HG02623 (cell line): Measurements from ENCODE around the gene CD47.

Source experiments
- ATAC-seq: cut with Tn5 transposase; IDR thresholded peaks from one replicate; pipeline ENCODE4 v1.9.1; 2021; ENCODE audit warnings: moderate library complexity; ENCODE audit not compliant: unreplicated experiment

The CD47 gene

DNA sequence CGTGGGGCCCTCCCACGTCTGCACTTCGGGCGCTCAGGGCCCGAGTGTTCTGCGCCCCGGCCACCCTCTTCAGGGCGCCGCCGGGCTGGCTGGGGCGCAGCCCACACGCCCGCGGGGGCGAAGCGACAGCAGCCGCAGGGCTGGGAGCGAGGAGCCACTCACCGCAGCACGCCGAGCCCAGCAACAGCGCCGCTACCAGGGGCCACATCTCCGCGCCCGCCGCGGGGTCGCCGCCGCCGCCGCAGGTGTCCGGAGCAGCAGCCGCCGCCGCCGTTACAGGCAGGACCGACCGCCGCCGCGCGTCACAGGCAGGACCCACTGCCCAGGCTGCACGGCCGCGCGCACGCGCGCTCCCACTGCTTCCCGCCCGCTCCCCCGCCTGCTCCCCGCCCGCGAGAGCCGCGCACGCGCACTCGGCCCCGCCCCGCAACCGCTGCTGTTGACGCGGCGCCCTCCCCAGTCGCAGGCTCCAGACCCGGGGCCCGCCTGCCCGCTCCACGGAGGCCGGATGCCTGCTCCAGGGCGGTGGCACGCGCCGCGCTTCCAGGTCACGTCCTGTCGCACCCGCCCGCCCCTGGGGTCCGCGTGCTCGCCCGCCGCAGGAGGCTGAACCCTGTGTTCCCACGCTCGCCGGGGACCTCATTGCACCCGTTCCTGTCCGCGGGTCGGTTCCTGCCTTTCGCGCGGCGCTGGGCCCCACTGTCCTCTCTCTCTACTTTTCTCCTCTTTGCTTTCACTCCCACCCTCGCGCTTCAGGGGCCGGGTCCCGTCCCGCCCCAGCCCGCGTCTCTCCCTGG lies at the start of gene CD47:
TSS of gene CD47 (minus strand) at position 331 of the 797 bp plus-strand sequence. CDS start at position 208, 123 bp downstream.
- peak; percentile 66 for ATAC-seq

DNA sequence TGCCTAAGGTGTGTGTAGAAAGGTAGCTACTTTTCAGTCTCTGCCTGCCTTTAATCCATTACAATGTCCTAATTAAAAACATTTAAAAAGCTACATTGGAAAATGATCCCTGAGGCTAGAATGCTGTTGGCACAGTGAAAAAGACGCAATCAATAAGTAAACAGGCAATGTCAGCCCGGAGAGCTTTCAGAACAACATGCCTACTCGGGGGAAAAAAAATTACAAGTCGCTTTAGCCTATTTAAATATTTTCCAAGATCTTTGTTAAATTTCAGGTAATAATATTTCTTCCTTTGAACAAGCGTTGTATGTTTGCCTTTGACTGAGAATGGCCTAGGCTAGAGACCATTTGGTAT lies 46.6 kb upstream of the CD47 start:
- no peak for ATAC-seq

DNA sequence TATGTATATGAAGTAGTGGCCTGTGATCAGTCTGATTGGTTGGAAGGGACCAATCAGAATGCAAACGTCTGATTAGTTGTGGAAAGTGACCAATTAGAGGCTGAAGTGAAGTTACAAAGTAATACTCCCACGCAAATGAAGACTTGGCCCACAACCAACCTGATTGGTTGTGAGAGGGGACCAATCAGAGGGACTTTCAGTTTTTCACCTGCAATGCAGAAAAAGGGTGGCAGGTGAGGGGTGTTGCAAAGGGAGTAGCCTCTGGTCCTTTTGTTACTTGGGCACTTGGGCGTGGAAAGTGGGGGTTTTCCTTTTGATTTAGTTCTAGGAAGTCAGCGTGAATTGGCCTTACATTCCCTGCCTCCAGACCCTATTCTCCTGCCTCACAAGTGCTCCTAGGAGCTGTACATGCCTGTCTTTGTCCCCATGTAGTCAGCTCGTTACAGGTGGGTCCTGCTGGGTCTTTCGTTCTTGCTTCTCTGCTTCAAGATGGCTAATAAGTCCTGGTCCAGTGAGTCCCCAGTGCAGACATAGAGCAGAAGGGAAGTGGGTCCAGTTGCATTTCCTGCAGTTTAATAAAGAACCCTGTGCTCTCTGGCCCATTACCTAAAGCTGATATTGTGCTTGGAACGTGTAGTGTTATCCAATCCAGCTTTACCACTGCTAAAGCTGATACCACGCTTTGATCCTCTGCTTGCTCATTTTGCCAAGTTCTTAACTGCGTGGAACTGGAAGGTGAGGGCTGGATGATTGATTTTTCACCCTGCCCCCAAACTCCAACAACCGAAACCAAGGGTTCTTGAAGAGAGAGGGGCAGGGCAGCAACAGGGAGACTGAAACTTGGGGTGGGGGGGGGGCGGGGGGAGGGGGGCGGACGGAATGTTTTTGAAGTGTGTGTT lies 46.0 kb upstream of the CD47 start:
- no peak for ATAC-seq

DNA sequence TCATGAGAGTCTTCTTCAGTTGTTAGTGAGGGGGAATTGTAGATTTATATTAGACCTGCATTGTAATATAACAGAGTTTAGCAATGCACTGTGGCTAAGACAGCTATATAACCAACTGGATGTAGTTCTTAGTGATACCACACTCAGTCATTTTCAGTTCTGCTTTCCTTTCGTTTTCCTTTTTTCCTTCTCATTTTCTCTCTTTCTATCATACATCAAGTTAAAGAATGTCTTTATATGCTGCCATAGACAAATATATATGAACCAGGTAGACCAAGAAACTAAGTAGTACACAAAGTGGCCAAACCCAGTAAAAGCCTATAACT lies 43.7 kb upstream of the CD47 start:
- ATAC-seq: peak; percentile 28

DNA sequence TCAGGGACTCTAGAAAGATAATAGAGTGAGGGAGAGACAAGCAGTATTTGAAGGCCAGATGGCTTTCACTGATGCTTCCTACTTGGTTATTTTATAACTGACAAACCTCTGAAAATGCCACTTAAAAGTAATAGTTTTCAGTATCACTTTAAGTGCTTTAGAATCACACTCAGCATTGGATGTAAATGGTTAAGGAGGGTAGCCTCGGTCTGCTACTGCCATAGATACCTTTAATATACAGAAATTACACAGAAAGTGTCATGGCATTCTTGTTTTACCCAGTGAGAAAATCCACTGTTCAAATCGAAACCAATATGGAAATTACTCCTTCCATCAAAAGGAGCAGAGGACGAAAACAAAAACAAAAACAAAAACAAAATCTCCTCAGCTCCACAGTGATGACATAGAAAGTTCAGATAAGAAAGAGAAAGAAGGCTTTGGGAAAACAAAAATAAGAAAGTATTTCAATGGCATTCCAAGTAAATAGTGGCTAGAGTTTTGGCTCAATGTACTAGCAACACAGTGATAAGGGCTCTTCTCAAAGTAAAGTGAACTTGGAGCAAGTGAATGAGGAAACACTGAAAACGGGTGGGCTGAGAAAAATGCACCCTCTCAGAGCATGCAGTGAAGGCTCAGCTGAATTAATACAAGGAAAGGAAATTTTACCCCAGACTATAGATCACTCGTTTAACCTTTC lies 43.2 kb upstream of the CD47 start:
- ATAC-seq: peak; percentile 32

DNA sequence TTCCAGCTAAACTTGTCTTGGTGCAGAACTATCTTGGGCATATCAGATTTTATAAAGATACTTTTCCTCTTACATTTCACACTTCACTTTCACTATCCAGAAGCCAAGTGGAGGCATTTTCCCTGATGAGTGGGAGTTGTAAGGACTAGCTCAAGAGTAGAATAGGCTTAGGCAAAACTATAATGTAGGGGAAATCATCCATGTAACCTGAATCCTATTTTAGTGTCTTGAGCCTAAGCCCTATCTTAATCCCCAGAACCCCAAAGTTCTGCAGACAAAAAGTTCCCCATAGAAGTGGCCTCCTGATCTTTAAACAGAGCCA lies 42.2 kb upstream of the CD47 start:
- no peak for ATAC-seq

DNA sequence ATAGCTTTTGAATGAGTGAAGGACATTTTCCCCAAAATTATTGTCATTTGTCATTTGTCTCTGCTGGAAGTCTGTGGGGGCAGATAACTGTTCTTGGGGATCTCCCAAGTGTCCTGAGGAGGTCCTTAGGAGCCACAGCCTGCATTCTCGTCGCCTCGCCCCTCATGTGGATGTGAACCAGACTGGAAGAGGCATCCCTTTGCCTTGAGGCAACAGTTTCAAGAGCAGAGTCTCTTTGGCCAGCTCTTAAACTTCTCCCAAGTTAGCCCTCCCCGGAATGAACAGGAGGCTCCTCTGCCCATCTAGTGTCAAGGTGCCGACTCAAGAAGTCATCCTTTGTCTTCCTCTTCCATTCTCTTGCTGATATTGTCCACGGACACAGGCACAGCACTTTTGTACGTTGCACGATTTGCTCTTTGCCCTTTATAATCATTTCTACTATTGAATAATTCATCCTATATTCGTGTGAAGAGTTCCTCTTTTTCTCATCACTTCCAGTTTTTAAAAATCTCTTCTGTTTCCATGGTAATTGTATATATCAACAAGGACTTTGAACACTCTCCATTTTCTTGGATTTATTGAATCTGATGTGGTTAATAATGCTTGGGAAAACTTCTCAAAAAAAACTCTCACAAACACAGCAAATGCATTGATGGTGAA lies 40.8 kb upstream of the CD47 start:
- no peak for ATAC-seq

DNA sequence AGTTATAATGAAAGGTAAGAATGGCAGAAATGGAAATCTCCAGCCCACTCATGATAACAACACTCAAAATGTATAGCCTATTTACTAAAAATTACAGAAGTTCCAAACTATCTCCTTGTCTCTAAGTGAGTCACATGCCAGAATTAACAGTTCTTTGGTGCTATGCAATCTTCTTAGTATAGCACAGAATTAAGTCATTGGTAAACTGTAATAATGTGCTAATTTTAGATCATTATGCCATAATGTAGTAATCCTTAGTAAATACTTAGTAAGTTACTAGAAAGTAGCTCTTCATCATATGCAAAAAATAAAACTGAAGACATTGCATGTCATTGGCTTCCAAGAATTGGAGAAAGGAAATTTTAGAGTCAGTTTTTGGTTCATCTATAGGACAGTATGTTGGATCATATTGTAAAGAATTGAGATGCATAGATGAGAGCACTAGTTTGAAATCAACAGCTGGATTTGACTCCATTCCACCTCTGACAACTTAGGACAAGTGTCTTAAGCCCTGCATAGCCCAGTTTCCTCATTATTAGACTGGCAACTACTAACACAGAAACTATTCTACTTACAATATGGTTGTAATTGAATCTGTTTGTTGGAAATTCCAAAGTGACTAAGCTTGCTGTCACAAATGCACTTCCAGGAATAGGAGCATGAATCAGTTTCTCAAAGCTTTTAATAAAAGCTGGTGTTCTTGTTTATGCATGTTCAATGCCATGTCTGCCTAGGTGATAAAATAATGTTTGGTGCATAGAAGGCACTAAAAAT lies 40.1 kb upstream of the CD47 start:
- no peak for ATAC-seq

DNA sequence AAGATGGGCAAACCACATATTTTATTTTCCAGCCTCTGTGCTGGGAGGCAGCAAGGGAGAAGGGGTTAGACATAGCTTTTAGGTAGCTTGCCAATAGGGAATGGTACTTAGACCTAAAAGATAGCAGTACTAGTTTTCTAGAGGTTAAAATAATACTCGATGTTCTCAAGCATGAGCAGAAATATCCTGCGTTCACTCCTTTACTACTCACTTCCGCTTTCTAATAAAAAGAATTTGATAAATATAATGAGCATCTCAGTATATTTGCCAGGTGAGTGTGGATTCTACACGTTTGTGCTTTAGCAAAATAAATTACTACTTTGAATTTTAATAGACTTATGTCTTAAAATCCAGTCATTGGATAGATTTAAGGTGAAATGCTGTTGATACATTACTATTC lies 39.4 kb upstream of the CD47 start:
- ATAC-seq: no peak

DNA sequence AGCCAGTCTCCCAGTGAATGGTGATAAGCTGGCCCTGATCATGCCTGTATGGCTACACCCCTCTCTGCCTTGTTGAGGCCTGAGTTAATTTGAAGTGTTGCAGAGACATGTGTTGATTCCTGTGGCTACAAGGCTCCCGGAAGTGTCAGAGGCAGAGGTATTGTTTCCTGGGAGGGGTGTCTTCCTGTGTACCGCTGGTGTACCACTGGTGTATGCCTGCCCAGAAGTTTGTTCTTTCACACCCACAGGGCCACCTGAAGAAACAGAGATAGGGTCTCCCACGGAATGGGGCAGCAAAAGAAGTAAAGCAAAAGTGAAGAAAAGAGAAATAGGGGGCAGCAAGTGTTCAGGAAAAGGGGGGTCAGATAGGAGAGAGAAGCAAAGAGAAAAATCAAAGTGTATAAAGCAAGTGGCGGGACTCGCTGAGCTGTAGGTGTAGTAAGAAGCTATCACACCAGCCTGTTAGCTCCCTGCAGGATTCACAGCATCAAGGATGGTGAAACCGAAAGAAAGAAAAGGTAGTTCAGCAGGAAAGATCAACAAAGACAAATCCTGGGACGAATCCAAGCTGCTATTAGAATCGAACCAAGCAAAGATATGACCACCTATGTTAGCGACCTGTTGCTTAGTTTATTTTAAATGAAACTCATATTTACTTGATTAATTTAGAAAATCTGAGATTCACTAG lies 36.6 kb upstream of the CD47 start:
- no peak for ATAC-seq

DNA sequence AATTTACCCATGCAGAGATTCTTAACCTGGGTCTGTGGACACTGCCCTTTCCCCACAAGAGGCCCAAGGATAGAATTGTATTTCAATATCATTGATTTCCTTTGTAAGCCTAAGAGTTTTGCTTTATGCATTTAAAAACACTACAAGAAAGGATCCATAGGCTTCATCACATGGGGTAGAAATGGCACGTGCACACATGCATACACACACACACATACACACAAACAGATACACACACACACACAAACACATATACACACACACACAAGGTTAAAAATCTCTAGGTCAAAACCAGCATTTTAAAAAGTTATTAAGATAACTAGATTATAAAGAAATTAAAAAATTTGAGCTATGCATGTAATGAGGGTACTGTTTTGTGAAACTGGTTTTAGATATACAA lies 35.5 kb upstream of the CD47 start:
- ATAC-seq: no peak

DNA sequence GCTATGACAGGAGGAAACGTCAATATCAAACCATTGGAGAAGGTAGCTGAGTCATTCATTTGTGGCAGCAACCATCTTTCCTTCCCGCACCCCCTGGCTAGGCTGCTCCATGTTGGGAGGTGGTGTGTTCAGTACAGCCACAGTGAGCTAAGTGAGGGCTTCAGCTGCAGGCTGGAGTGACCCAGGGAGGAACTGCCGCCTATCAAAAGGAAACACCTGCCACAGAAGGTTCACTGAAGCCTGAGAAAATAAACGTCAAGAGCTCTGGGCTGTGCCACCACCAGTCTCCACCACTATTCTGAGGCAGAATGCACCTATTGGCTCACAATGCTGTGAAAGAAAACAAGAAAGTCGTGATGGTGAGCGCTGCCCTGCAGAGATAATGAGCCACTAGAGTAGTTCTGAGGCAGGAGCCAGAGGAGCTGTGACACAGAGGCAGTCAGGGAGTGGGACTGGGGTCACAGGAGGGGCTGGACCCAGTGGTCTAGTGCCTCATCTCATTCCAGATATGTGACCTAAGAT lies 34.8 kb upstream of the CD47 start:
- peak; percentile 51 for ATAC-seq

DNA sequence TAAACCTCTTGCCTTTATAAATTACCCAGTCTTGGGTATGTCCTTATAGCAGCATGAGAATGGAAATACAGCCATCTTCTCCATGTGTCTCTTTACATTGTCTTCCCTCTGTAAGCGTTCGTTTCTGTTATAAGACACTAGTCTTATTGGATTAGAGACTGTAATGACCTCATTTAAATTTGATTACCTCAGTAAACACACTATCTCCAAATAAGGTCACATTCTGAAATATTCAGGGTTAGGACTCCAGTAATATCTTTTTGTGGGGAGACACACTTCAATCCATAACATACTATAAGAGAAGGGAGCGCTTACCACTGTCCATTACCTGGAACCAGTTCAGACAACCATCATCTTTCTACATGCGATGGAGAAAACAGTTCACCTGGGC lies 34.3 kb upstream of the CD47 start:
- ATAC-seq: no peak

DNA sequence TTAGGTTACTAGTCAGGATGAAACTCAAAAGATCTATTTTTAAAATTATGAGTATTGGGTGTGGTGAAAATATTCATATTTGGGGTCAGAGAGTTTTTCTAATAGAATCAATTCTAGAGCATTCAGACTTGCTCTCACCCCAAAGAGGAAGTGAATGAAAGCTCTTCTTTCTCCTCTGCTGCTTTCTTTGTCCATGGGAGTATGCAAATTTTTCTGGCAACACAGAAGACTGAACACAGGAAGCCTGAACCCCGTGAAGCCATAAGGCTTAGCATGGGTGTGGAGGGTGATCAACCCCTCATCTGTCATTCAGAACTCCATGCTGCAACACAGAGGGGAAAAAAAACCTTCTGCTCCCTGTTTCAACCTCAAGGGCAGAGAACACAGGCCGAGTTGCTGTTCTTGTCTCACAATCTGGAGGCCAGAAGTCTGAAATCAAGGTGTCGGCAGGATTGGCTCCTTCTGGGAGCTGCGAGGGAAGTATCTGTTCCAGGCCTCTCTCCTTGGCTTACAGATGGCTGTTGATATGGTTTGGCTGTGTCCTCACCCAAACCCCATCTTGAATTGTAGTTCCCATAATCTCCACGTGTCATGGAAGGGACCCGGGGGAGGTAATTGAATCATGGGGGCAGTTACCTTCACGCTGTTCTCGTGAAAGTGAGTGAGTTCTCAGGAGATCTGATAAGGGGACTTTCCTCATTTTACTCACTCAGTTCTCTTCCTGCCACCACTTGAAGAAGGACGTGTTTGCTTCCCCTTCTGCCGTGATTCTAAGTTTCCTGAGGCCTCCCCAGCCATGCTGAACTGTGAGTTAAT lies 33.7 kb upstream of the CD47 start:
- ATAC-seq: peak; percentile 80

DNA sequence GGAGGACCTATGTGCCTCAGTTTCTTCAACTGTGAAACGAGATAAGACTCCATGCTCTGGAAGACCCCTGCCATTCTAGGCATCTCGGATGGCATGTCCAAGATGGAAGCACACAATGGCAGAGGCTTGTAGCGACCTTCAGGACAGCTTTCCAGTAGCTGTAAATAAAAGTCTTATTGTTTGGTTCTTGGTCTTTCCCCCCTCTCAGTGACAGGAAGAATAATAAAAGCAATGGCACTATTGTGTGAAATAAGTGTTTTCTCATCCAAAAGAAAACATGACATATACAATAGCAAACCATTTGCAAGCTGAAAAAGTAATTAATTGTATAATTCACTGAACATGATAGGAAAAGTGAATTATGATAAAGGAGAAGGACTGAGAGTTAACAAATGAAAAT lies 32.5 kb upstream of the CD47 start:
- ATAC-seq: no peak

DNA sequence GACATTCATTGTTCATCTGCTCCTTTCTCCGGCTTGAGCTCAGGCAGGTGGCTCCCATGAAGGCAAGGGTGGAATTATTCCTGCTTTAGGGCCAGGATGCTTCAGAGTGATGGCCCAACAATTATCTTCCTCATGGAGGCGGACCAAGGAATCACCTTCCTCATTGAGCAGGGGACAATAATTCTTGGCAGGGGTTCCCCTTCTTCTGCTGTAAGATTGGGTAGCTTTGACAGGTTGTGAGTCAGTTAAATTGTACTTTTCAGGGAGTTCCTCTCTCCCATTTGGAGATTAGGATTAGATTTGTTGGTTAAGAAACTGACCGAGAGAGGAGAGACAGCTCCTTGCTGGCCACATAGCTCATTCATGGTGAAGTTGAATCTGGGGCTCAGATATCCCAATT lies 31.4 kb upstream of the CD47 start:
- ATAC-seq: no peak

DNA sequence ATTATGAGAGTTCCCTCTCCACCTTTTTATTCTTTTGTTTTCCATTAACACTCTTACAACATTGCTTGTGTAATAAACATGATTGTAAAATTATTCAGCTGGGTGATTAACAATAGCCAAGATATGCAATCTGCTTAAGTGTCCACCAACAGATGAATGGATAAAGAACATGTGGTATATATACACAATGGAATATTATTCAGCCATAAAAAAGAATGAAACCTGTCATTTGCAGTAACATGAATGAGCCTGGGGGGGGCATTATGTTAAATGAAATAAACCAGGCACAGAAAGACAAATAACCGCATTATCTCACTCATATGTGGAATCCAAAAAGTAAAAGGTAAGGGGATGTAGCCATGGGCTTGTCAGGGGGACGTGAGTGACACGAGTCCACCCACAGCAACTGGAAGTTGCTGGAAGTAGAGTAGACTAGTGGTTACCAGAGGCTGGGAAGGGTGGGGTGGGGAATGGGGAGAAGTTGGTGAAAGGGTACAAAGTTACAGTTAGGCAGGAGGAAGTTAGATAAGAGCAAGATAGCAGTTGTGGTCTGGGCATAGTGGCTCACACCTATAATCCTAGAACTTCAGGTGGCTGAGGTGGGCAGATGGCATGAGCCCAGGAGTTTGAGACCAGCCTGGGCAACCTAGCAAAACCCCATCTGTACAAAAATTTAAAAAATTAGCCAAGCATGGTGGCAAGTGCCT lies 28.7 kb upstream of the CD47 start:
- ATAC-seq: no peak

DNA sequence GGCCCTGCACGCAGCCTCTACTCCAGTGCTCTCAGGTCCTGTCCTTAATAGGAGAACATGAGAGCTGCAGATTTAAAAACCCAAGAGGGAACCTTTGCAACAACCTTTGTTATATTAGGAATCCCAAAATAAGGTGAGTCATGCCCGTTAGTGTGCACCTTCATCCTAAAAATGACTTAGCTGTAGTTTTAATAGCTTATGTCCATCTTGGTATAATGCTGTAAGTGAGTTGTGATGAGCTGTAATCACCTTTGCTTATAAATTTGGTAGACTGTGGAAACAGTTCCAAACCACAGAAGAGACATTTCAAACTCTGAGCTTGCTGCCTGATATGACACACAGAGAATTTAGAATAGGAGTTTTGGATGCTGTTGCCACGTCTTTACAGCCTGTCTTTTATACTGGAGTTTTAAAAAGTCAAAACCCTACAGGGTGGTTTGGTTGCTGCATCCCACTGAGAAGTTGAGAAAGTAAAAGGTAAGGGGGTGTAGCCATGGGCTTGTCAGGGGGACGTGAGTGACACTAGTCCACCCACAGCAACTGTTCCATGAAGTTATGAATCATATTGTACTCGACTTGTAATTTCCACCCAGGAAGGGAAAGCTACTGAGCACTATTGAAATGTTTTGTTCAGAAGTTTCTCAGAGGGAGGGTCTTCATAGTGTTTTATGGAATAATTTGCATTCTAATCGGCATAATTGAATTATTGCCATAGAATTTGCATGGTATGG lies 27.4 kb upstream of the CD47 start:
- ATAC-seq: no peak
